B cell (primary cell): ENCODE results near the gene WDFY4. TPM values are rescaled to one million over a fixed set of nuclear protein-coding genes. Genes with fewer than 3 reads are reported as not detected.

Experiments used
- ATAC-seq: fragments of 200-7000 bp; cut with Tn5 transposase; one replicate; pipeline ENCODE4 v1.10.0; 2021; ENCODE audit warnings: low read depth, mild to moderate bottlenecking, moderate number of reproducible peaks, moderate library complexity
- CTCF ChIA-PET: fragments of 350-600 bp; sonication (Branson Sonifier 250); formaldehyde crosslinking; loops from one replicate; lab custom pipeline; 2021; ENCODE audit warnings: antibody characterized with exemption, inconsistent platforms; lab: Charles Lee
- POLR2A ChIA-PET: fragments of 350-600 bp; sonication (Branson Sonifier 250); formaldehyde crosslinking; loops from one replicate; lab custom pipeline; 2021; ENCODE audit warnings: antibody characterized with exemption; lab: Charles Lee
- DNase-seq: peaks from one replicate; pipeline ENCODE4 v3.0.0; 2013
- H2AFZ ChIP-seq: 2 replicates; pipeline ENCODE4 v1.6.1; 2012; ENCODE audit warnings: mild to moderate bottlenecking, low read depth, low read length; ENCODE audit not compliant: insufficient read depth, poor library complexity, severe bottlenecking
- H3K27ac ChIP-seq, 2 donors: 1 replicate in 1 of 2; 2 replicates in 1 of 2; pipeline ENCODE4 v1.5.1; 2012 to 2013; ENCODE audit warnings: low read length in 2 of 2, mild to moderate bottlenecking in 2 of 2, moderate library complexity in 1 of 2
- H3K27me3 ChIP-seq, 4 experiments: fragments of 200-600 bp in 1 of 4; sonication (generic) in 1 of 4; replicated peaks in 1 of 4; 1 replicate in 2 of 4; 2 replicates in 2 of 4; pipeline versions ENCODE4 v1.6.1 to v1.7.0; 2013 to 2016; ENCODE audit warnings: low read length in 3 of 4, mild to moderate bottlenecking in 2 of 4, mixed read lengths in 1 of 4, moderate library complexity in 1 of 4; ENCODE audit not compliant: insufficient read depth in 4 of 4, control insufficient read depth in 3 of 4; ENCODE audit errors: control extremely low read depth in 1 of 4
- H3K36me3 ChIP-seq, 2 experiments: replicated peaks in 1 of 2; 1 replicate in 1 of 2; 2 replicates in 1 of 2; pipeline versions ENCODE4 v1.6.1 to v1.7.1; 2013; ENCODE audit warnings: low read length in 1 of 2; ENCODE audit not compliant: insufficient read depth in 2 of 2, control insufficient read depth in 1 of 2; ENCODE audit errors: control extremely low read depth in 1 of 2, extremely low read depth in 1 of 2
- H3K4me1 ChIP-seq, 2 donors: fragments of 200-600 bp in 1 of 2; sonication (generic) in 1 of 2; 1 replicate in 1 of 2; 2 replicates in 1 of 2; pipeline versions ENCODE4 v1.5.1 to v1.6.1; 2013 to 2017; ENCODE audit warnings: low read length in 2 of 2; ENCODE audit not compliant: control insufficient read depth in 2 of 2, insufficient read depth in 2 of 2
- H3K4me2 ChIP-seq: replicated peaks from 2 replicates; pipeline ENCODE3; 2012; ENCODE audit warnings: mild to moderate bottlenecking, low read depth, low read length; ENCODE audit not compliant: poor library complexity, severe bottlenecking
- H3K4me3 ChIP-seq, 5 experiments: fragments of 200-600 bp in 1 of 5; sonication (generic) in 1 of 5; 1 replicate in 3 of 5; 2 replicates in 2 of 5; pipeline versions ENCODE4 v1.5.1 to v1.7.0; 2011 to 2016; ENCODE audit warnings: low read length in 4 of 5, mild to moderate bottlenecking in 4 of 5, low read depth in 2 of 5, control low read depth in 1 of 5, moderate library complexity in 1 of 5; ENCODE audit not compliant: insufficient read depth in 1 of 5; ENCODE audit errors: control extremely low read depth in 1 of 5, extremely low read depth in 1 of 5
- H3K79me2 ChIP-seq: fragments of 200-600 bp; sonication (generic); one replicate; pipeline ENCODE4 v1.6.0; 2016; ENCODE audit warnings: low read length; ENCODE audit not compliant: control insufficient read depth, insufficient read depth
- H3K9ac ChIP-seq: fragments of 200-600 bp; sonication (generic); 2 replicates; pipeline ENCODE4 v1.6.1; 2017; ENCODE audit warnings: mild to moderate bottlenecking, low read length, moderate library complexity
- H3K9me3 ChIP-seq, 3 donors: one replicate each; pipeline versions ENCODE4 v1.6.1 to v1.7.1; 2013; ENCODE audit warnings: low read length in 2 of 3; ENCODE audit not compliant: control insufficient read depth in 2 of 3, insufficient read depth in 1 of 3; ENCODE audit errors: control extremely low read depth in 1 of 3
- H4K20me1 ChIP-seq: 2 replicates; pipeline ENCODE4 v1.6.0; 2012; ENCODE audit warnings: mild to moderate bottlenecking, low read length; ENCODE audit not compliant: insufficient read depth, control insufficient read depth, poor library complexity, severe bottlenecking
- H3K27ac Mint-ChIP-seq: one replicate; pipeline ENCODE4 v1.8.0; 2021; ENCODE audit warnings: mixed read lengths
- H3K27me3 Mint-ChIP-seq: one replicate; pipeline ENCODE4 v1.8.0; 2021; ENCODE audit warnings: mixed read lengths
- H3K4me1 Mint-ChIP-seq: one replicate; pipeline ENCODE4 v1.8.0; 2021; ENCODE audit warnings: mixed read lengths
- H3K4me3 Mint-ChIP-seq: one replicate; pipeline ENCODE4 v1.8.0; 2021; ENCODE audit warnings: mixed read lengths
- H3K9me3 Mint-ChIP-seq: one replicate; pipeline ENCODE4 v1.8.0; 2022; ENCODE audit warnings: mixed read lengths; ENCODE audit not compliant: insufficient read depth
- CTCF ChIP-seq: fragments of 200-600 bp; IDR thresholded peaks from one replicate; pipeline ENCODE4 v1.8.0; 2022; ENCODE audit warnings: antibody characterized with exemption, mild to moderate bottlenecking
- EZH2 ChIP-seq: IDR thresholded peaks from 2 replicates; pipeline ENCODE4 v1.6.1; 2012; ENCODE audit warnings: borderline replicate concordance, low read depth, mild to moderate bottlenecking, moderate library complexity, low read length; ENCODE audit not compliant: insufficient read depth, poor library complexity, severe bottlenecking
- WGBS: methylation state at CpG from one replicate; pipeline ENCODE4 v1.1.5; 2013; ENCODE audit warnings: missing lambda C conversion rate; ENCODE audit not compliant: insufficient coverage; 5-methylcytosine and 5-hydroxymethylcytosine counted together
- intact Hi-C: fragments of 100-400 bp; cut with micrococcal nuclease; formaldehyde crosslinking; loops from one replicate; pipeline ENCODE4 v1.10.0; 2022
- polyA plus RNA-seq: library from polyadenylated mRNA; depleted of rRNA; stranded (reverse); fragments of >200 nt; gene quantifications from 2 replicates; pipeline ENCODE4 v1.2.3, GENCODE V29; 2012
- total RNA-seq, 2 donors: library from RNA; stranded (reverse); fragments of 120-200 nt in 1 of 2; gene quantifications; 1 replicate in 1 of 2; 2 replicates in 1 of 2; pipeline versions ENCODE4 v1.2.3 to v1.2.4, GENCODE V29; 2013 to 2022

WDFY4 gene
- total and polyA plus RNA-seq, 2 donors (not counting 1 experiment from before 2014, with no cell fraction given), result 262 to 560 TPM

DNA sequence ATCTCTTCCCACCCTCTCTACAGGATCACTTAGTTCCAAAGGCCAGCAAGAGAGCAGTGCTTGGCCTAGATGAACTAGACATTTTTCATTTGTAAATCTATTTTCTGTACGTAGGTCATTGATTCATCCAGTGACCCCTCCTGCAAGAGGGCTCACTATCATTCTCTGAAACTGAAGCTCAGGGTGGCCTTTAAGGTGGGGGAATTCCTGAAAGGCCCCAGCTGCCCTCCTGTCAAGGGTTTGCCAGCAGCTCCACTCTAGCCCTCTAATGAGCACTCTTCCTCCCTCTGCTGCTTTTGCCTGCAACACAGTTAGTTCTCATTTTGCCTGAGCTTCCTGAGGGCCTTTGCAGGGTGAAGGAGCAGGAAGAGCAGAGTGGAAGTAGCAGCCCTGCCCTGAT, 213.8 kb downstream of the WDFY4 start:
- Histone ChIP-seq H3K4me2 (no peak overlapping the region), H3K9me3 (no peaks in the 10 kb centered on the region), H3K9ac (no peak overlapping the region), H3K4me3 (no peak overlapping the region), H4K20me1 (peaks cover 45% of the 10 kb centered on the region), H3K79me2 (peaks cover 6% of the 10 kb centered on the region), H3K27me3 (no peaks in the 10 kb centered on the region), H3K27ac (no peak overlapping the region), H3K4me1 (no peaks in the 10 kb centered on the region), H2AFZ (no peak overlapping the region), H3K36me3 (peaks cover 3 to 96% of the 10 kb centered on the region in 2 experiments)
- DNase-seq (no peak), ATAC-seq (no peak)
- ChIA-PET CTCF (interaction anchor here (1.0 to 1.7 kb wide), 2 partner anchors 11 to 240 kb away, joined by 3 to 4 read pairs; no protein-coding TSS in a partner anchor), POLR2A (no interaction called here)
- Mint-ChIP-seq H3K4me3 (no peak overlapping the region), H3K27ac (no peak overlapping the region), H3K9me3 (no peaks in the 10 kb centered on the region), H3K27me3 (no peaks in the 10 kb centered on the region), H3K4me1 (peaks cover 2% of the 10 kb centered on the region)
- no peak for TF ChIP-seq CTCF
- TF ChIP-seq EZH2, result no peak
- intact Hi-C loops, result no loop called here
- WGBS, result no CpG with 5 or more reads among the region's 1 CpG

DNA sequence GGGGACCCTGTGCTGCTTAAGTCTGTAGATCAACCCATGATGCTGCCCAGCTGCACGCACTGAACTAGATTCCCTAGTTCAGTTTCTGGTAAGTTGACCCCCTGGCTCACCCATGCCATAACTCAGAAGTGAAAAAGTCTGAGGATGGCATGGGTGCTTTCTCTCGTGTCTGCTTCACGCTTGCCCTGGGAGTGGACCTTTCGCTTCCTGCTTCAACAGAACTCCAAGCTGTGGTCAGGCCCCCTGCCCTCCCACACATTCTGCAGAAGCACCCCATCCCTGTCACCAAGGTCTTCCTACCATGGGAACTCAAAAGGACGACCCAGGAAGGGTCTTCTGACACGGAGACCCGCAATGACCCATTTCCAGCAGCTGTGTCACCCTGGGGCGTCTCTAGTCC, 215.1 kb downstream of the WDFY4 start:
- no peak for ATAC-seq
- POLR2A ChIA-PET, result no interaction called here
- no peaks in the 10 kb centered on the region for H3K27me3 ChIP-seq

More for the DNA sequence above, 215.1 kb downstream of the WDFY4 start:
- H3K4me2 ChIP-seq, result no peak overlapping the region
- H4K20me1 ChIP-seq, result peaks cover 39% of the 10 kb centered on the region
- TF ChIP-seq CTCF (no peak), EZH2 (no peak)
- H3K27me3 Mint-ChIP-seq, result no peaks in the 10 kb centered on the region
- no peaks in the 10 kb centered on the region for H3K4me1 ChIP-seq
- H3K4me3 ChIP-seq, result no peak overlapping the region
- no peak overlapping the region for H3K27ac ChIP-seq
- CTCF ChIA-PET, result interaction anchor here (0.9 kb wide), 1 partner anchor 243 kb away, joined by 3 read pairs; no protein-coding TSS in a partner anchor
- peaks cover 0 to 96% of the 10 kb centered on the region in 2 experiments for H3K36me3 ChIP-seq
- no peak overlapping the region for H3K4me3 Mint-ChIP-seq
- peaks cover 2% of the 10 kb centered on the region for H3K4me1 Mint-ChIP-seq
- intact Hi-C loops, result no loop called here
- 100% methylated on average over 5 of the region's 8 CpGs for WGBS
- H3K9me3 ChIP-seq, result no peaks in the 10 kb centered on the region
- peaks cover 6% of the 10 kb centered on the region for H3K79me2 ChIP-seq
- no peaks in the 10 kb centered on the region for H3K9me3 Mint-ChIP-seq
- no peak overlapping the region for H3K27ac Mint-ChIP-seq
- H3K9ac ChIP-seq, result no peak overlapping the region
- no peak for DNase-seq
- no peak overlapping the region for H2AFZ ChIP-seq
